ENCODE data around the gene DYNC1H1.

DYNC1H1 gene

DNA sequence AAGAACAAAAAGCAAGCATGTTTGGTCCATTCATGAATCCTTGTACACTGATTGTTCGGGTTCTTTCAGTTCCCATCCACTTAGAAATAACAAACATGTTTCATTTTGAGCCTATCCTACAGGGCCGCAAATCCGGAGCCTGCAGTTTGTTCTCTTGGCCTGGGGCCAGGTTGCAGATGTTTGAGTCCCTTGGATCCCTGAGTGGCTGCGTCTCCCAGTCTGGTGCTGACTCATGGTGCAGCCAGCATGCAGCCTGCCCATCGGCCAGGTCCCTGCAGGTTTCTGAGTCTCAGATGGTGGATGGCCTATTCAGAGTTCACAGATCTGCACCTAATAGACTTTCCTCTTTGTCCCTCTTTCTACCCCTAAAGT, 1.9 kb upstream of the DYNC1H1 start:
- peaks cover 30% of the 10 kb centered on the region for H3K79me2 ChIP-seq (ENCODE audit: insufficient read depth, low read depth)
- H3K36me3 ChIP-seq (ENCODE audit: insufficient read depth) = no peaks in the 10 kb centered on the region
- no peak overlapping the region for H3K9ac ChIP-seq
- no peak overlapping the region for H3K4me2 ChIP-seq
- H4K20me1 ChIP-seq (ENCODE audit: insufficient read depth) = peaks cover 6% of the 10 kb centered on the region; the same call in 1 of the 2 replicates
- no peak overlapping the region for H3K4me3 ChIP-seq (IDR thresholded peaks at IDR 0.05; ENCODE audit: insufficient read depth, low read depth, low read length)
- TF ChIP-seq, protein P1, sequence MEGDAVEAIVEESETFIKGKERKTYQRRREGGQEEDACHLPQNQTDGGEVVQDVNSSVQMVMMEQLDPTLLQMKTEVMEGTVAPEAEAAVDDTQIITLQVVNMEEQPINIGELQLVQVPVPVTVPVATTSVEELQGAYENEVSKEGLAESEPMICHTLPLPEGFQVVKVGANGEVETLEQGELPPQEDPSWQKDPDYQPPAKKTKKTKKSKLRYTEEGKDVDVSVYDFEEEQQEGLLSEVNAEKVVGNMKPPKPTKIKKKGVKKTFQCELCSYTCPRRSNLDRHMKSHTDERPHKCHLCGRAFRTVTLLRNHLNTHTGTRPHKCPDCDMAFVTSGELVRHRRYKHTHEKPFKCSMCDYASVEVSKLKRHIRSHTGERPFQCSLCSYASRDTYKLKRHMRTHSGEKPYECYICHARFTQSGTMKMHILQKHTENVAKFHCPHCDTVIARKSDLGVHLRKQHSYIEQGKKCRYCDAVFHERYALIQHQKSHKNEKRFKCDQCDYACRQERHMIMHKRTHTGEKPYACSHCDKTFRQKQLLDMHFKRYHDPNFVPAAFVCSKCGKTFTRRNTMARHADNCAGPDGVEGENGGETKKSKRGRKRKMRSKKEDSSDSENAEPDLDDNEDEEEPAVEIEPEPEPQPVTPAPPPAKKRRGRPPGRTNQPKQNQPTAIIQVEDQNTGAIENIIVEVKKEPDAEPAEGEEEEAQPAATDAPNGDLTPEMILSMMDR (conservative IDR thresholded peaks at IDR 0.05; ENCODE audit: low read depth, low read length) = no peak
- no peak overlapping the region for H3K27ac ChIP-seq
- H2AFZ ChIP-seq (ENCODE audit: low read depth) = no peak overlapping the region
- no peaks in the 10 kb centered on the region for H3K27me3 ChIP-seq (ENCODE audit: insufficient read depth, low read depth)
- H3K4me1 ChIP-seq (ENCODE audit: low read depth, poor library complexity, severe bottlenecking) = peaks cover 47% of the 10 kb centered on the region

- Histone ChIP-seq H3K27ac (no peak overlapping the region), H3K36me3 (ENCODE audit: insufficient read depth) (no peaks in the 10 kb centered on the region), H4K20me1 (ENCODE audit: insufficient read depth) (peaks cover 6% of the 10 kb centered on the region; the same call in 1 of the 2 replicates), H3K79me2 (ENCODE audit: insufficient read depth, low read depth) (peaks cover 36% of the 10 kb centered on the region), H3K4me3 (IDR thresholded peaks at IDR 0.05; ENCODE audit: insufficient read depth, low read depth, low read length) (no peak overlapping the region), H3K4me1 (ENCODE audit: low read depth, poor library complexity, severe bottlenecking) (peaks cover 52% of the 10 kb centered on the region), H3K9ac (no peak overlapping the region), H2AFZ (ENCODE audit: low read depth) (no peak overlapping the region), H3K27me3 (ENCODE audit: insufficient read depth, low read depth) (no peaks in the 10 kb centered on the region), H3K4me2 (no peak overlapping the region)
- TF ChIP-seq, protein P1 (conservative IDR thresholded peaks at IDR 0.05; ENCODE audit: low read depth, low read length) = no peak
Measured at GRCh38 chr14:101963052-101963451, 1.3 kb upstream of the DYNC1H1 start.

DNA sequence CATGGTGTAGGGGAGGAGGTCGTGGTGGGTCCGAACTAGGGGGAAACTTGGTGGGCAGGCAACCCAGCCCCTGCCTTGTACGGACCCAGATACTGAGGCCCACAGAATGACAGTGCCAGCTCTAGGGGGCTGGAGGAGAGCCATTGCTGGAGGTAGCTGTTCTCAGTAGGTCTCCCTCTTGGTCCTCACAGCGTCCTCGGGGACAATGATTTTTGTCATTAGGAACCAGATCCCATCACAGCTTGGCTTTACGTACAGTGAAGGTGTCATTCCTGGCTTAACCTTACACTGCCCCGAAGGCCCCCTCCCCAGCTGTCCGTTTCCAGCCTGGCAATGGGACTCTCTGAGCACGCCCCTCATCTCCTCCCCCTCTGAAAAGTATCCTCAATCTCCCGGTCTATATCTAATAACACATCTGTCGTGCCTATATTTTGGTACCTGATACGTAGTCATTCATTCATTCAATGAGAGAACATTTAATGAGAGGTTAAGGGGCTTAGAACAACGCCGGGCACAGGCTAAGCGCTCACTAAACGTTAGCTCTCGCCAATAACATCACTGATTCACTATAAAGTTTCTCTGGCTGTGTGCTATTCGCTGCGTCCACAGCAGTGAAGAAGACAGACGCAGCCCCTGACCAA, 597 bp upstream of the DYNC1H1 start:
- Histone ChIP-seq H3K4me2 (peak overlapping the region; percentile 10; the same call in 1 of the 2 replicates), H3K79me2 (ENCODE audit: insufficient read depth, low read depth) (peaks cover 43% of the 10 kb centered on the region), H3K4me3 (IDR thresholded peaks at IDR 0.05; ENCODE audit: insufficient read depth, low read depth, low read length) (no peak overlapping the region), H2AFZ (ENCODE audit: low read depth) (peak overlapping the region; percentile 45), H4K20me1 (ENCODE audit: insufficient read depth) (peaks cover 6% of the 10 kb centered on the region; the same call in 1 of the 2 replicates), H3K9ac (no peak overlapping the region), H3K27me3 (ENCODE audit: insufficient read depth, low read depth) (no peaks in the 10 kb centered on the region), H3K27ac (no peak overlapping the region), H3K36me3 (ENCODE audit: insufficient read depth) (no peaks in the 10 kb centered on the region), H3K4me1 (ENCODE audit: low read depth, poor library complexity, severe bottlenecking) (peaks cover 52% of the 10 kb centered on the region)
- TF ChIP-seq, protein P1 (conservative IDR thresholded peaks at IDR 0.05; ENCODE audit: low read depth, low read length) = no peak

DNA sequence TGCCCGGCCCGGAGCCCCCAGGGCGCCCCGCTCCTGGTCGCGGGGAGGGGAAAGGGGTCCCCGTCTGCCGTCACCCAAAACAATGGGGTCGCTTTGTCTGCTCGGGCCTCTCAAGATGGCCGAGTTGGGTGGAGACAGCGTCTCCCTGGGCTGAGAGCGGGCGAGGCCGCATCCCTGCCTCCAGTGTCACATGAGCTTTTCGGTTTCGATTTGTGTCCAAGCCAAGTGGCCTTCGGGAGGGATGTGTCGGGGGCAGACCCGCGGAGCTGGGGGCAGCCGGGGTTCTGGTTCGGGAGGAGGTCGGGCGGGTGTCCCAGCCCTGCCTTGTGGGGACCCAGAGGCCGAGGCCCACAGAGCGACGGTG, 790 bp downstream of the DYNC1H1 start:
- TF ChIP-seq, protein P1 (conservative IDR thresholded peaks at IDR 0.05; ENCODE audit: low read depth, low read length) = no peak
- H3K36me3 ChIP-seq (ENCODE audit: insufficient read depth) = peaks cover 5% of the 10 kb centered on the region; the same call in 1 of the 2 replicates
- H4K20me1 ChIP-seq (ENCODE audit: insufficient read depth) = peaks cover 6% of the 10 kb centered on the region; the same call in 1 of the 2 replicates
- no peaks in the 10 kb centered on the region for H3K27me3 ChIP-seq (ENCODE audit: insufficient read depth, low read depth)
- peak overlapping the region; percentile 76 for H3K27ac ChIP-seq
- H2AFZ ChIP-seq (ENCODE audit: low read depth) = peak overlapping the region; percentile 45
- H3K79me2 ChIP-seq (ENCODE audit: insufficient read depth, low read depth) = peaks cover 57% of the 10 kb centered on the region
- H3K4me1 ChIP-seq (ENCODE audit: low read depth, poor library complexity, severe bottlenecking) = peaks cover 45% of the 10 kb centered on the region
- H3K9ac ChIP-seq = peak overlapping the region; percentile 82
- H3K4me2 ChIP-seq = peak overlapping the region; percentile 91
- no peak overlapping the region for H3K4me3 ChIP-seq (IDR thresholded peaks at IDR 0.05; ENCODE audit: insufficient read depth, low read depth, low read length)

Measured in KMS-11 (cell line).